ENCODE results near the gene NGF. TPM values are rescaled to one million over a fixed set of nuclear protein-coding genes. Genes with fewer than 3 reads are reported as not detected.

Gene NGF
- total and polyA plus RNA-seq, 12 donors, result 1.8 to 21.6 (median 3.3) TPM

DNA sequence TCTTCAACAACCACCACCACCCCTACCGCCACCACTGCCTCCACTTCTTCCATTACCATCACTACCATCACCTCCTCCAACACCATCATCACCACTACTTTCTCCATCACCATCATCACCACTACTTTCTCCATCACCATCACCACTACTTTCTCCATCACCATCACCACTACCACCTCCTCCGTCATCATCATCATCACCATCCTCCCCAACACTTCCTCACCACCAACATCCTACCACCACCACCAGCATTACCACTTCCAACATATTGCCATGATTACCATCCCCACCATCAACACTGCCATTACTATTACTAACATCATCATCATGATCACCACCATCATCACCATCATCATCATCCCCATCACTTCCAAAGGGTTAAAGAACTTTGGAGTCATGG is 34.7 kb downstream of the NGF start:
- Histone ChIP-seq H3K4me3 (no peak overlapping the region), H3K27ac (no peak overlapping the region), H3K27me3 (no peaks in the 10 kb centered on the region), H3K4me1 (peaks cover 0 to 33% (median 26%) of the 10 kb centered on the region in 9 donors), H3K9me3 (no peaks in the 10 kb centered on the region), H3K36me3 (no peaks in the 10 kb centered on the region)
- ATAC-seq (no peak), DNase-seq (no peak)
- TF ChIP-seq, protein P1, sequence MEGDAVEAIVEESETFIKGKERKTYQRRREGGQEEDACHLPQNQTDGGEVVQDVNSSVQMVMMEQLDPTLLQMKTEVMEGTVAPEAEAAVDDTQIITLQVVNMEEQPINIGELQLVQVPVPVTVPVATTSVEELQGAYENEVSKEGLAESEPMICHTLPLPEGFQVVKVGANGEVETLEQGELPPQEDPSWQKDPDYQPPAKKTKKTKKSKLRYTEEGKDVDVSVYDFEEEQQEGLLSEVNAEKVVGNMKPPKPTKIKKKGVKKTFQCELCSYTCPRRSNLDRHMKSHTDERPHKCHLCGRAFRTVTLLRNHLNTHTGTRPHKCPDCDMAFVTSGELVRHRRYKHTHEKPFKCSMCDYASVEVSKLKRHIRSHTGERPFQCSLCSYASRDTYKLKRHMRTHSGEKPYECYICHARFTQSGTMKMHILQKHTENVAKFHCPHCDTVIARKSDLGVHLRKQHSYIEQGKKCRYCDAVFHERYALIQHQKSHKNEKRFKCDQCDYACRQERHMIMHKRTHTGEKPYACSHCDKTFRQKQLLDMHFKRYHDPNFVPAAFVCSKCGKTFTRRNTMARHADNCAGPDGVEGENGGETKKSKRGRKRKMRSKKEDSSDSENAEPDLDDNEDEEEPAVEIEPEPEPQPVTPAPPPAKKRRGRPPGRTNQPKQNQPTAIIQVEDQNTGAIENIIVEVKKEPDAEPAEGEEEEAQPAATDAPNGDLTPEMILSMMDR (IDR thresholded peaks at IDR 0.05), result no peak
- WGBS, 2 donors, result 98 to 100% methylated on average over 2 of the region's 2 CpGs
- intact Hi-C loops (cut with DNase I), result no loop called here

DNA sequence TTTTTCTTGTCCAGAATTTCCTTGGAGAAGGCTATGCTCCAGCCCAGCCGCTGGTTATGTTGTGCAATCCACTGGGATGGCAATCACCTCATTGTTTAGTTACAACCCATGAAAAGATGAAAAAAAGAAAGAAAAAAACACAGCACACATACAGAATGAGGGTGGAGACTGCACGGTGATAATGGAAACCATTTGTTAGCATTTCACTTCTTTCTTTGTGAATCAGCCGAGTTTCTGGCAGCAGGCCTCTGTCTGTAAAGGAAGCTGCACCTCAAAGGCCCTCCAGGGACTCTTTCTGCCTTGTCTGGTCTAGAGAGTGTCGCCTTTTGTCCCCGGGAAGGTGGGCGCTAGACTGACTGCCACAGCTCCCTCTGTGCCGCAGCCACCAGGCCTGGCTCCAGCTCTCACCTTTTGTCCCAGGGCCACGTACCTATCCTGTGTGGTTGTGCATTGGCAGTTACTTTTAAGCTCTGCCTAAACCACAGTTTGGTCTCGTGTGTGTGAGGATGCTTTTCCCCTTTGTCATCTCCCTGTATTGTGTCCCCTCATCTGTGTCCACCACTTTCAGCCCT is 35.6 kb downstream of the NGF start:
- WGBS, 2 donors, result 51 to 63% methylated on average over 9 of the region's 9 CpGs
- Histone ChIP-seq H3K27me3 (no peaks in the 10 kb centered on the region), H3K36me3 (no peaks in the 10 kb centered on the region), H3K4me1 (peaks cover 0 to 32% (median 21%) of the 10 kb centered on the region in 9 donors), H3K9me3 (no peaks in the 10 kb centered on the region), H3K27ac (peak overlapping the region in 5 of 10 donors; percentile 19 to 61 (median 28)), H3K4me3 (no peak overlapping the region)
- ATAC-seq, result peak in 7 of 8 donors; percentile 29 to 87 (median 59)
- TF ChIP-seq, protein P1 (IDR thresholded peaks at IDR 0.05), result no peak
- intact Hi-C loops (cut with DNase I), result no loop called here
- no peak for DNase-seq

DNA sequence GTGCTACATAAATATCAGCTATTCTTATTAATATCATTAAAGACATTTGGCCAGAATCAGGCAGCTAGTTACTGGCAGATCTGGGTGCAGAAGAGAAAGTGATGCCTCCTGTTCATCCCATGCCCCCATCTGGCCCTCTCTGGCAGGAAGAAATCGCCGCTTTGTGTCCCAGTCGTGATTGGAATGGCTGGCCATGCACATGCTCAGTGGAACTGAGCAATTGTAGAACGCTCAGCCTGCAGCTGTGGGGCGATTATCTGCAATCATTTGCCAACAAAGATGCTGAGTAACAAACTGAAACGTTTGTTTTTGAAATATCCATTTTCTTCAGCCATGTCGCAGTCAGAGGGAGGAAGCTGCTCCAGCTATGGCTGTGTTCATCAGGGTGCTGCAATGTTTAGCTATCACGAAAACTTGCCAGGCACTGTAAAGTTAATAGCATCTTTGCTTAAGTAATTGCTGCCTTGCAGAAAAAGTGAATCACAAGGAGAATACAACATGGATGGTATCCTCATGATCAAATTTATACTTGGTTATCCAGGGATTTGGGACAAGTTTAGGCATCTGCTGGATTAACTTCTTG is 36.5 kb downstream of the NGF start:
- 70 to 81% methylated on average over 8 of the region's 8 CpGs for WGBS, 2 donors
- intact Hi-C loops (cut with DNase I), result no loop called here

DNA sequence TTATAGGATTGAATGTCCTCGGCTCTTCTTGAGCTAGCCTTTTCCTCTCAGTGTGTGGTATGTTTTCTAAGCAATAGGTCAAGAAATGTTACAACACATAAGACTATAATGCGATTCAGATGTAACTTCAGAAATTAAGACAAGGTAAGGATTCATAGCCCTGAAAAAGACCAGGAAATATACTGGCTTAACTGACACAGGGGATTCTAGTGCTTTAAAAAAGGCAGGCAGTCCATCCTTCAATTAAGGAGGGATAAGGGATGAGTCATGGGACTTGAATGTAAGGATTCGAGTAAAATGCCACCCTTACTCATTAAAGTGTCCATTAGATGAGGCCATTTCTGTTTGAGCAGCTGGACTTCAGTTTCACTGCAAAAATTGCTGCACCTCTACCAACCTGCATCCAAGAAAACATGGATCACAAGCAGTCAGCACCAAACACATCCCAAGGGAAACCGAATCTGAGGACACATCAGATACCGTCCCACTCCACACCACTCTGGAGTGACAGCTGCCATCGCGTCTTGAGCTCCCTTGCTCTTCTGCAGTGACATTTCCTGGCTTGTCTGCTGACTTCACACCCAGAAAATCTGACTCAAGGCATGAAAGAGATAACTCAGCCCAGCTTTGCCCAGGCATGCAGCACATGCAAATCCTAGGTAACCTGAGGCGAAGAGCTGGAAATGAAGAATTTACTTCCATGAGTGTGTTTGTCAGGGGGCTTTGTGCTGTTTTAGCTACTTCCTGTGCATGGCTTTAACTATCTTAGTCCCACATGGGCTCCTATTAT is 37.8 kb downstream of the NGF start:
- intact Hi-C loops (cut with DNase I), result no loop called here
- DNase-seq (no peak), ATAC-seq (no peak)
- no peaks in the 10 kb centered on the region for H3K27me3 ChIP-seq
- WGBS, 2 donors, result 52 to 54% methylated on average over 8 of the region's 8 CpGs
- H3K27ac ChIP-seq, result peak overlapping the region in 1 of 10 donors; percentile 26
- H3K4me1 ChIP-seq, result peaks cover 0 to 43% (median 25%) of the 10 kb centered on the region in 9 donors
- H3K4me3 ChIP-seq, result no peak overlapping the region
- H3K36me3 ChIP-seq, result no peaks in the 10 kb centered on the region
- H3K9me3 ChIP-seq, result no peaks in the 10 kb centered on the region
- TF ChIP-seq, protein P1 (IDR thresholded peaks at IDR 0.05), result no peak

More for the DNA sequence above, 36.5 kb downstream of the NGF start:
- peak overlapping the region in 3 of 10 donors; percentile 6 to 61 (median 24) for H3K27ac ChIP-seq
- H3K9me3 ChIP-seq, result no peaks in the 10 kb centered on the region
- DNase-seq (no peak), ATAC-seq (peak in 6 of 8 donors; percentile 24 to 58 (median 36))
- H3K4me3 ChIP-seq, result no peak overlapping the region
- peaks cover 0 to 35% (median 17%) of the 10 kb centered on the region in 9 donors for H3K4me1 ChIP-seq
- TF ChIP-seq, protein P1 (IDR thresholded peaks at IDR 0.05), result no peak
- H3K27me3 ChIP-seq, result no peaks in the 10 kb centered on the region
- H3K36me3 ChIP-seq, result no peaks in the 10 kb centered on the region

Measured in heart right ventricle (tissue), 16 donors.